ENCODE results near the gene HMGCL.

Gene HMGCL

GRCh38 chr1:23824711-23825075 lies 536 bp downstream of the HMGCL start:
- H3K27ac ChIP-seq = peak overlapping the region; percentile 71
- TF ChIP-seq ZFX (IDR thresholded peaks at IDR 0.05; ENCODE audit: borderline replicate concordance) = no peak
- no peak for TF ChIP-seq CTCF (IDR thresholded peaks at IDR 0.05)

GRCh38 chr1:23823767-23824166 lies 1.5 kb downstream of the HMGCL start:
- TF ChIP-seq CTCF (IDR thresholded peaks at IDR 0.05) = no peak
- no peak for TF ChIP-seq ZFX (IDR thresholded peaks at IDR 0.05; ENCODE audit: borderline replicate concordance)
- H3K27ac ChIP-seq = no peak overlapping the region

DNA sequence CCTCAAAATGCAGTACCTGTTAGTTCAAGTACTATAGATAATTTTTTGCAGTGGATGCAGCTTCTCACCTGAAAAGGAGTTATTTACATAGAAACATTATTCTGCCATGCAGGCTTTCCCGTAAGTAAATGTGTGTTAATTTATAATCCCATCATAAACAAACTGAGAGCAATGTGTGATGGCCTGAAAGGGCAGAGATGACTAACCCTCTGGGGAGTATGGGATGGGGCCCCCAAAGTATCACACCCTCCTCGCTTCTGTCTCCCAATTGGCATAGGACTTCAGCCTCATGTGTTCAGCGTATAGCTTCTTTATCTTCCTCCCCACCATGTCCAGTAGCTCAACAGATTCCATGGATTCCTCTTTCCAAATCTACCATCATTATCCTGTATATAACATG lies 7.6 kb downstream of the HMGCL start:
- no peak for TF ChIP-seq CTCF (IDR thresholded peaks at IDR 0.05)
- TF ChIP-seq ZFX (IDR thresholded peaks at IDR 0.05; ENCODE audit: borderline replicate concordance) = no peak

GRCh38 chr1:23816906-23817305 lies 8.3 kb downstream of the HMGCL start:
- TF ChIP-seq CTCF (IDR thresholded peaks at IDR 0.05) (no peak), ZFX (IDR thresholded peaks at IDR 0.05; ENCODE audit: borderline replicate concordance) (no peak)
- H3K27ac ChIP-seq = no peak overlapping the region

More for the DNA sequence above, 7.6 kb downstream of the HMGCL start:
- H3K27ac ChIP-seq = no peak overlapping the region

DNA sequence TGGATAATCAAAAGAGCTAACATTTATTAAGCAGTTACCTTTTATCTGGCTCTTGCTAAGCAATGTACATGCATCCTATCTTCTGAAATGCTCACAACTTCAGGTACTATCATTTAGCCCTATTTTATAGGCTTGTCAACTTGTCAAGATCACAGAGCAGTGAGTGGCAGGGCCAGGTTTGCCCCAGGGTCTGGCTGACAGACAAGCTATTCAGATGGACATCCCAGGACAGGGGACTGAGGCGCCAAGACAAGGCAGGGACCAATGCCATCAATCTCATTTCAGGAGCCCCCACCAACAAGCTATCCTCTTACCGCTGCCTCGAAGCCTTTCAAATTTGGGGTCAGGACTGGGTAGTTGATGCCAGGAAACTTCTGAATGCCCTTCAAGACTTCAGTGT lies 8.9 kb downstream of the HMGCL start:
- TF ChIP-seq CTCF (IDR thresholded peaks at IDR 0.05) (no peak), ZFX (IDR thresholded peaks at IDR 0.05; ENCODE audit: borderline replicate concordance) (no peak)
- no peak overlapping the region for H3K27ac ChIP-seq

DNA sequence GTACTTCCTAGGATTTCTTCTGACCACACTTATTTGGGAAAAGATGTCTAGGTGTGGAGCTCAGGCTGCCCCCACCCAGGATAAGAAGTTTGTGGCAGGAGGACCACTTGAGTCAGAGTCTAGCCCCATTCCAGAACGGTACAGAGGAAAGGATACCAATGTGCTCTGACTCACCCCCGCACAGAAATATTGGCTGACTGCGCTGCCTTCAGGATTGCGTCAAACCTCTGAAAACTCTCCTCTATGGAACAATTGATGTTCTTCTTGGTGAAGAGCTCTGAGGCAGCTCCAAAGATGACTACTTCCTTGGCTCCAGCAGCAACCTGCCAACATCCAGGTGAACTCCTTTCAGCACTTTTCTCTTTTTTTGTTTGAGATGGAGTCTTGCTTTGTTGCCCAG lies 11.2 kb downstream of the HMGCL start:
- no peak overlapping the region for H3K27ac ChIP-seq
- TF ChIP-seq ZFX (IDR thresholded peaks at IDR 0.05; ENCODE audit: borderline replicate concordance) (no peak), CTCF (IDR thresholded peaks at IDR 0.05) (no peak)

DNA sequence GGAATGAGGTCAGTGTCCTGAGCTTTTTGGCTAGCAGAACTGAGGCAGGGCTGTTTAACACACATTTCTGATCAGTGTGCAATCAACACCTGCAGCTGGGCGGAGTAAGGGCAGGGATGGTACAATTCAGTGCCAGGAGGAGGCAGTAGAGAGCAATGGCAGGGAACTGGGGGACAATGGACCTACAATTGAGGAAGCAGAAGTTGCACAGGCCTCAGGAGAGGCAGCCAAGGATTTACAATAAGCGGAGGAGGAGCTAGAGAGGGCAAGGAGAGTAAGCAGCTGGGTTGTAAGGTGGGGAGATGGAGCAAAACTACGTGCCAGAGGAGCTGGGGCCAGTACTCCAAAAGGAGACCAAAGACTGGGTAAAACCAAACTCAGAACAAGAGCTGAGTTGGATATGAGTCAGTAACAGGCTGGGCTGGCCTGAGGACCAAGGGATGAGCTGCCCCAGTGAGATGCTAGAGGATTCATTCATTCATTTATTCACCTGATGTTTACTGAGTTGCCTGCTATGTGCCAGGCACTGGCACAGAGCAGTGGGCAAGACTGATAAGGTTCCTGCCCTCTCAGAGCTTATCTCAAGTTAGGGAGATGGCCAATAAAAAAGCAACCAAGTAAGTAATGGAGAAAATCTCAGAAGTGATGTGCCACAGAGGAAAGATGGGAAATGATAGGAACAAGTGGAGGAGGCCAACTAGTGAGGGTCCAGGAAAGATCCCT lies 14.2 kb downstream of the HMGCL start:
- TF ChIP-seq CTCF (IDR thresholded peaks at IDR 0.05) = peak; percentile 82
- no peak for TF ChIP-seq ZFX (IDR thresholded peaks at IDR 0.05; ENCODE audit: borderline replicate concordance)
- H3K27ac ChIP-seq = no peak overlapping the region
